ENCODE data around the gene TMCC3. TPM values are rescaled to one million over a fixed set of nuclear protein-coding genes. Genes with fewer than 3 reads are reported as not detected.

Gene TMCC3
- total and polyA plus RNA-seq, 2 experiments from 2014 or later, result 1.4 to 3.6 TPM

DNA sequence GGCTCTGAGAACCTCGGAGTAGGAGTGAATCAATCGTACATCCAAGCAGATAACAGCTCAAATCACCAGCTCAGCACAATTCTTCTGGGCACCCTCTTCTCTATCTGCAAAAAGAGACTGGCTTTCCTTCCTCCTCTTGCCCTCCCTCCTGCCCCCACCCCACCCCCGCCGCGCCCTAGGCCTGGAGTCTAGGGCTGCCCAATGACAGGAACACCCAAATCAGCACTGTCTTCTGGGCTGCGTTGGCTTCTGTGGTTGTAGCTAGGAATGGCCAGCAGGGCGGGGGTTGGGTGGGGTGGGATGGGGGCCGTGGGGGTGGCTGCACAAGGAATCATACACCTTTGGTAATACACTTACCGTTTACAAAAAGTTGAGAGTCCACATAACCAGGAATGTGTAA, 28.0 kb upstream of the TMCC3 start:
- no peak overlapping the region for H3K4me2 ChIP-seq
- H3K9me2 ChIP-seq (ENCODE audit: insufficient read depth), result 0 out of 2 replicates have a peak, but pooled peaks cover 5% of the 10 kb centered on the region
- H3K36me3 ChIP-seq (ENCODE audit: insufficient read depth), result no peaks in the 10 kb centered on the region
- H3K4me3 ChIP-seq, result no peak overlapping the region
- H3K4me3 Mint-ChIP-seq, result no peak overlapping the region
- 0 out of 2 replicates have a peak, but pooled peaks cover 2% of the 10 kb centered on the region for H3F3A ChIP-seq (replicated peaks; ENCODE audit: low read depth)
- H3K79me2 ChIP-seq (replicated peaks; ENCODE audit: insufficient read depth), result no peaks in the 10 kb centered on the region
- H3K4me1 Mint-ChIP-seq, result peaks cover 35% of the 10 kb centered on the region
- peaks cover 45% of the 10 kb centered on the region for H3K4me1 ChIP-seq (ENCODE audit: insufficient read depth)
- TF ChIP-seq POLR2AphosphoS5 (IDR thresholded peaks at IDR 0.05; ENCODE audit: low read depth), result no peak
- peak; percentile 71 for ATAC-seq
- no peaks in the 10 kb centered on the region for H4K20me1 ChIP-seq (replicated peaks; ENCODE audit: insufficient read depth)
- no peaks in the 10 kb centered on the region for H3K27me3 ChIP-seq (ENCODE audit: insufficient read depth)
- DNase-seq (ENCODE audit: low spot score), result no peak
- peaks cover 1% of the 10 kb centered on the region for H3K27me3 Mint-ChIP-seq (ENCODE audit: insufficient read depth, low read depth, poor library complexity)
- no peak overlapping the region for H3K27ac ChIP-seq (ENCODE audit: low read depth)
- peaks cover 7% of the 10 kb centered on the region for H3K9me3 Mint-ChIP-seq
- no peak overlapping the region for H2AFZ ChIP-seq
- no peak overlapping the region for H3K27ac Mint-ChIP-seq
- peaks cover 5% of the 10 kb centered on the region for H3K36me3 Mint-ChIP-seq (ENCODE audit: low read depth)

DNA sequence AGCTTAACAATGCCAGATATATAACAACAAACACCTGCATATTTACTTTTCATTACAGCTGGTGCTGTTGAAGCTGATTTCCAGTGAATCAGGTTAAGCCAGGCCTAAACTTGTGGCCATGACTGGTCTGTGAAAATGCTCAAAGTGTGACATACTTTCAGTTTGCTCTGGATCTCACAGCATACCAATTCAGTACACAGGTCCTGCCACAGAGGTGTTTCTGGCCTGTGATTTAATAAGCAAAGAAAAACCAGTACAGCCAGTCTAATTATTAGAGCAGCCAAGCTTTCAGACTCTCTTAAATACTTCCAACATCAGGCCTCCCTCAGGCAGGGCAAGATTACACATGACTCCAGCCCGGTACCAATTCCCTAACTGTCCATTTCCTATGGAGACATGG, 27.4 kb upstream of the TMCC3 start:
- Histone ChIP-seq H3K9me2 (ENCODE audit: insufficient read depth) (0 out of 2 replicates have a peak, but pooled peaks cover 5% of the 10 kb centered on the region), H3K36me3 (ENCODE audit: insufficient read depth) (no peaks in the 10 kb centered on the region), H3K4me3 (no peak overlapping the region), H3K79me2 (replicated peaks; ENCODE audit: insufficient read depth) (no peaks in the 10 kb centered on the region), H3K27me3 (ENCODE audit: insufficient read depth) (no peaks in the 10 kb centered on the region), H2AFZ (peak overlapping the region; percentile 74; the same call in 1 of the 2 replicates), H4K20me1 (replicated peaks; ENCODE audit: insufficient read depth) (no peaks in the 10 kb centered on the region), H3K27ac (ENCODE audit: low read depth) (no peak overlapping the region), H3F3A (replicated peaks; ENCODE audit: low read depth) (0 out of 2 replicates have a peak, but pooled peaks cover 2% of the 10 kb centered on the region), H3K4me1 (ENCODE audit: insufficient read depth) (peaks cover 45% of the 10 kb centered on the region), H3K4me2 (no peak overlapping the region)
- no peak overlapping the region for H3K4me3 Mint-ChIP-seq
- H3K27me3 Mint-ChIP-seq (ENCODE audit: insufficient read depth, low read depth, poor library complexity), result peaks cover 1% of the 10 kb centered on the region
- H3K9me3 Mint-ChIP-seq, result peaks cover 7% of the 10 kb centered on the region
- DNase-seq (ENCODE audit: low spot score) (no peak), ATAC-seq (no peak)
- H3K36me3 Mint-ChIP-seq (ENCODE audit: low read depth), result peaks cover 5% of the 10 kb centered on the region
- TF ChIP-seq EZH2phosphoT487 (IDR thresholded peaks at IDR 0.05; ENCODE audit: unreplicated experiment) (no peak), EZH2 (IDR thresholded peaks at IDR 0.05; ENCODE audit: low read depth, unreplicated experiment) (no peak), NANOG (IDR thresholded peaks at IDR 0.05; ENCODE audit: borderline replicate concordance) (no peak), ZNF114 (CRISPR knock-in tag; IDR thresholded peaks at IDR 0.05) (no peak), STAT1 (IDR thresholded peaks at IDR 0.05; ENCODE audit: unreplicated experiment) (no peak), JUNB (IDR thresholded peaks at IDR 0.05; ENCODE audit: unreplicated experiment) (no peak)
- TF ChIP-seq, protein P1, sequence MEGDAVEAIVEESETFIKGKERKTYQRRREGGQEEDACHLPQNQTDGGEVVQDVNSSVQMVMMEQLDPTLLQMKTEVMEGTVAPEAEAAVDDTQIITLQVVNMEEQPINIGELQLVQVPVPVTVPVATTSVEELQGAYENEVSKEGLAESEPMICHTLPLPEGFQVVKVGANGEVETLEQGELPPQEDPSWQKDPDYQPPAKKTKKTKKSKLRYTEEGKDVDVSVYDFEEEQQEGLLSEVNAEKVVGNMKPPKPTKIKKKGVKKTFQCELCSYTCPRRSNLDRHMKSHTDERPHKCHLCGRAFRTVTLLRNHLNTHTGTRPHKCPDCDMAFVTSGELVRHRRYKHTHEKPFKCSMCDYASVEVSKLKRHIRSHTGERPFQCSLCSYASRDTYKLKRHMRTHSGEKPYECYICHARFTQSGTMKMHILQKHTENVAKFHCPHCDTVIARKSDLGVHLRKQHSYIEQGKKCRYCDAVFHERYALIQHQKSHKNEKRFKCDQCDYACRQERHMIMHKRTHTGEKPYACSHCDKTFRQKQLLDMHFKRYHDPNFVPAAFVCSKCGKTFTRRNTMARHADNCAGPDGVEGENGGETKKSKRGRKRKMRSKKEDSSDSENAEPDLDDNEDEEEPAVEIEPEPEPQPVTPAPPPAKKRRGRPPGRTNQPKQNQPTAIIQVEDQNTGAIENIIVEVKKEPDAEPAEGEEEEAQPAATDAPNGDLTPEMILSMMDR (conservative IDR thresholded peaks at IDR 0.05; ENCODE audit: low read depth in 2 of 2), result no peak
- TF ChIP-seq, protein P2, sequence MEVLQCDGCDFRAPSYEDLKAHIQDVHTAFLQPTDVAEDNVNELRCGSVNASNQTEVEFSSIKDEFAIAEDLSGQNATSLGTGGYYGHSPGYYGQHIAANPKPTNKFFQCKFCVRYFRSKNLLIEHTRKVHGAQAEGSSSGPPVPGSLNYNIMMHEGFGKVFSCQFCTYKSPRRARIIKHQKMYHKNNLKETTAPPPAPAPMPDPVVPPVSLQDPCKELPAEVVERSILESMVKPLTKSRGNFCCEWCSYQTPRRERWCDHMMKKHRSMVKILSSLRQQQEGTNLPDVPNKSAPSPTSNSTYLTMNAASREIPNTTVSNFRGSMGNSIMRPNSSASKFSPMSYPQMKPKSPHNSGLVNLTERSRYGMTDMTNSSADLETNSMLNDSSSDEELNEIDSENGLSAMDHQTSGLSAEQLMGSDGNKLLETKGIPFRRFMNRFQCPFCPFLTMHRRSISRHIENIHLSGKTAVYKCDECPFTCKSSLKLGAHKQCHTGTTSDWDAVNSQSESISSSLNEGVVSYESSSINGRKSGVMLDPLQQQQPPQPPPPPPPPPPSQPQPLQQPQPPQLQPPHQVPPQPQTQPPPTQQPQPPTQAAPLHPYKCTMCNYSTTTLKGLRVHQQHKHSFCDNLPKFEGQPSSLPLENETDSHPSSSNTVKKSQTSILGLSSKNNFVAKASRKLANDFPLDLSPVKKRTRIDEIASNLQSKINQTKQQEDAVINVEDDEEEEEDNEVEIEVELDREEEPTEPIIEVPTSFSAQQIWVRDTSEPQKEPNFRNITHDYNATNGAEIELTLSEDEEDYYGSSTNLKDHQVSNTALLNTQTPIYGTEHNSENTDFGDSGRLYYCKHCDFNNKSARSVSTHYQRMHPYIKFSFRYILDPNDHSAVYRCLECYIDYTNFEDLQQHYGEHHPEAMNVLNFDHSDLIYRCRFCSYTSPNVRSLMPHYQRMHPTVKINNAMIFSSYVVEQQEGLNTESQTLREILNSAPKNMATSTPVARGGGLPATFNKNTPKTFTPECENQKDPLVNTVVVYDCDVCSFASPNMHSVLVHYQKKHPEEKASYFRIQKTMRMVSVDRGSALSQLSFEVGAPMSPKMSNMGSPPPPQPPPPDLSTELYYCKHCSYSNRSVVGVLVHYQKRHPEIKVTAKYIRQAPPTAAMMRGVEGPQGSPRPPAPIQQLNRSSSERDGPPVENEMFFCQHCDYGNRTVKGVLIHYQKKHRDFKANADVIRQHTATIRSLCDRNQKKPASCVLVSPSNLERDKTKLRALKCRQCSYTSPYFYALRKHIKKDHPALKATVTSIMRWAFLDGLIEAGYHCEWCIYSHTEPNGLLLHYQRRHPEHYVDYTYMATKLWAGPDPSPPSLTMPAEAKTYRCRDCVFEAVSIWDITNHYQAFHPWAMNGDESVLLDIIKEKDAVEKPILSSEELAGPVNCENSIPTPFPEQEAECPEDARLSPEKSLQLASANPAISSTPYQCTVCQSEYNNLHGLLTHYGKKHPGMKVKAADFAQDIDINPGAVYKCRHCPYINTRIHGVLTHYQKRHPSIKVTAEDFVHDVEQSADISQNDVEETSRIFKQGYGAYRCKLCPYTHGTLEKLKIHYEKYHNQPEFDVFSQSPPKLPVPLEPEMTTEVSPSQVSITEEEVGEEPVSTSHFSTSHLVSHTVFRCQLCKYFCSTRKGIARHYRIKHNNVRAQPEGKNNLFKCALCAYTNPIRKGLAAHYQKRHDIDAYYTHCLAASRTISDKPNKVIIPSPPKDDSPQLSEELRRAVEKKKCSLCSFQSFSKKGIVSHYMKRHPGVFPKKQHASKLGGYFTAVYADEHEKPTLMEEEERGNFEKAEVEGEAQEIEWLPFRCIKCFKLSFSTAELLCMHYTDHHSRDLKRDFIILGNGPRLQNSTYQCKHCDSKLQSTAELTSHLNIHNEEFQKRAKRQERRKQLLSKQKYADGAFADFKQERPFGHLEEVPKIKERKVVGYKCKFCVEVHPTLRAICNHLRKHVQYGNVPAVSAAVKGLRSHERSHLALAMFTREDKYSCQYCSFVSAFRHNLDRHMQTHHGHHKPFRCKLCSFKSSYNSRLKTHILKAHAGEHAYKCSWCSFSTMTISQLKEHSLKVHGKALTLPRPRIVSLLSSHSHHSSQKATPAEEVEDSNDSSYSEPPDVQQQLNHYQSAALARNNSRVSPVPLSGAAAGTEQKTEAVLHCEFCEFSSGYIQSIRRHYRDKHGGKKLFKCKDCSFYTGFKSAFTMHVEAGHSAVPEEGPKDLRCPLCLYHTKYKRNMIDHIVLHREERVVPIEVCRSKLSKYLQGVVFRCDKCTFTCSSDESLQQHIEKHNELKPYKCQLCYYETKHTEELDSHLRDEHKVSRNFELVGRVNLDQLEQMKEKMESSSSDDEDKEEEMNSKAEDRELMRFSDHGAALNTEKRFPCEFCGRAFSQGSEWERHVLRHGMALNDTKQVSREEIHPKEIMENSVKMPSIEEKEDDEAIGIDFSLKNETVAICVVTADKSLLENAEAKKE (CRISPR knock-in tag; IDR thresholded peaks at IDR 0.05), result no peak
- TF ChIP-seq, protein P3, sequence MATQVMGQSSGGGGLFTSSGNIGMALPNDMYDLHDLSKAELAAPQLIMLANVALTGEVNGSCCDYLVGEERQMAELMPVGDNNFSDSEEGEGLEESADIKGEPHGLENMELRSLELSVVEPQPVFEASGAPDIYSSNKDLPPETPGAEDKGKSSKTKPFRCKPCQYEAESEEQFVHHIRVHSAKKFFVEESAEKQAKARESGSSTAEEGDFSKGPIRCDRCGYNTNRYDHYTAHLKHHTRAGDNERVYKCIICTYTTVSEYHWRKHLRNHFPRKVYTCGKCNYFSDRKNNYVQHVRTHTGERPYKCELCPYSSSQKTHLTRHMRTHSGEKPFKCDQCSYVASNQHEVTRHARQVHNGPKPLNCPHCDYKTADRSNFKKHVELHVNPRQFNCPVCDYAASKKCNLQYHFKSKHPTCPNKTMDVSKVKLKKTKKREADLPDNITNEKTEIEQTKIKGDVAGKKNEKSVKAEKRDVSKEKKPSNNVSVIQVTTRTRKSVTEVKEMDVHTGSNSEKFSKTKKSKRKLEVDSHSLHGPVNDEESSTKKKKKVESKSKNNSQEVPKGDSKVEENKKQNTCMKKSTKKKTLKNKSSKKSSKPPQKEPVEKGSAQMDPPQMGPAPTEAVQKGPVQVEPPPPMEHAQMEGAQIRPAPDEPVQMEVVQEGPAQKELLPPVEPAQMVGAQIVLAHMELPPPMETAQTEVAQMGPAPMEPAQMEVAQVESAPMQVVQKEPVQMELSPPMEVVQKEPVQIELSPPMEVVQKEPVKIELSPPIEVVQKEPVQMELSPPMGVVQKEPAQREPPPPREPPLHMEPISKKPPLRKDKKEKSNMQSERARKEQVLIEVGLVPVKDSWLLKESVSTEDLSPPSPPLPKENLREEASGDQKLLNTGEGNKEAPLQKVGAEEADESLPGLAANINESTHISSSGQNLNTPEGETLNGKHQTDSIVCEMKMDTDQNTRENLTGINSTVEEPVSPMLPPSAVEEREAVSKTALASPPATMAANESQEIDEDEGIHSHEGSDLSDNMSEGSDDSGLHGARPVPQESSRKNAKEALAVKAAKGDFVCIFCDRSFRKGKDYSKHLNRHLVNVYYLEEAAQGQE (IDR thresholded peaks at IDR 0.05; ENCODE audit: unreplicated experiment), result no peak
- no peak overlapping the region for H3K27ac Mint-ChIP-seq
- peaks cover 35% of the 10 kb centered on the region for H3K4me1 Mint-ChIP-seq

Data from GM23338 (cell line).